ENCODE measurements around the gene PCLAF. TPM values are rescaled to one million over a fixed set of nuclear protein-coding genes. Genes with fewer than 3 reads are reported as not detected.
"Not testable (repeated sequence)": the region's sequence is repeated elsewhere in the genome, so short reads cannot be mapped to it uniquely, and the experiment has no call there.

PCLAF gene
- total RNA-seq, 1 experiment from 2014 or later = 116 TPM

- peaks cover 6% of the 10 kb centered on the region for H3K4me1 ChIP-seq (replicated peaks)
- peaks cover 3% of the 10 kb centered on the region for H3K36me3 ChIP-seq
- no peaks in the 10 kb centered on the region for H3K27me3 ChIP-seq (replicated peaks)
- H3K9me3 ChIP-seq (replicated peaks) = no peaks in the 10 kb centered on the region
- H3K27ac ChIP-seq = peak overlapping the region; percentile 21; the same call in 1 of the 2 replicates
- DNase-seq (ENCODE audit: low read depth in 1 of 2, low spot score in 2 of 2) = no peak
- H3K4me3 ChIP-seq = peak overlapping the region; percentile 59
These were observed 26.4 kb downstream of the PCLAF start for GRCh38 chr15:64354688-64355344.

- Histone ChIP-seq H3K36me3 (peaks cover 3% of the 10 kb centered on the region), H3K9me3 (replicated peaks) (no peaks in the 10 kb centered on the region), H3K27ac (no peak overlapping the region), H3K4me3 (no peak overlapping the region), H3K4me1 (replicated peaks) (peaks cover 6% of the 10 kb centered on the region), H3K27me3 (replicated peaks) (no peaks in the 10 kb centered on the region)
- no peak for DNase-seq (ENCODE audit: low read depth in 1 of 2, low spot score in 2 of 2)
These were observed 30.0 kb downstream of the PCLAF start for GRCh38 chr15:64351265-64351664.

- peaks cover 3% of the 10 kb centered on the region for H3K36me3 ChIP-seq
- no peak overlapping the region for H3K4me3 ChIP-seq
- DNase-seq (ENCODE audit: low read depth in 1 of 2, low spot score in 2 of 2) = no peak
- H3K9me3 ChIP-seq (replicated peaks) = no peaks in the 10 kb centered on the region
- no peaks in the 10 kb centered on the region for H3K27me3 ChIP-seq (replicated peaks)
- peaks cover 7% of the 10 kb centered on the region for H3K4me1 ChIP-seq (replicated peaks)
- H3K27ac ChIP-seq = no peak overlapping the region
These were observed 31.9 kb downstream of the PCLAF start for GRCh38 chr15:64349375-64349774.

- H3K36me3 ChIP-seq = peaks cover 3% of the 10 kb centered on the region; the same call in 1 of the 2 replicates
- DNase-seq (ENCODE audit: low read depth in 1 of 2, low spot score in 2 of 2) = no peak
- H3K27me3 ChIP-seq (replicated peaks) = no peaks in the 10 kb centered on the region
- H3K4me1 ChIP-seq (replicated peaks) = peaks cover 15% of the 10 kb centered on the region
- H3K27ac ChIP-seq = no peak overlapping the region
- no peaks in the 10 kb centered on the region for H3K9me3 ChIP-seq (replicated peaks)
- H3K4me3 ChIP-seq = no peak overlapping the region
These were observed 32.8 kb downstream of the PCLAF start for GRCh38 chr15:64348455-64348854.

- not testable (repeated sequence) for H3K4me3 ChIP-seq; H3K27ac ChIP-seq; H3K9me3 ChIP-seq (replicated peaks); H3K27me3 ChIP-seq (replicated peaks); H3K36me3 ChIP-seq; DNase-seq (ENCODE audit: low read depth in 1 of 2, low spot score in 2 of 2)
- peaks cover 17% of the 10 kb centered on the region for H3K4me1 ChIP-seq (replicated peaks)
These were observed 35.0 kb downstream of the PCLAF start for GRCh38 chr15:64346242-64346641.

- no peak overlapping the region for H3K27ac ChIP-seq
- no peaks in the 10 kb centered on the region for H3K9me3 ChIP-seq (replicated peaks)
- H3K36me3 ChIP-seq = peaks cover 3% of the 10 kb centered on the region; the same call in 1 of the 2 replicates
- peaks cover 17% of the 10 kb centered on the region for H3K4me1 ChIP-seq (replicated peaks)
- no peak overlapping the region for H3K4me3 ChIP-seq
- H3K27me3 ChIP-seq (replicated peaks) = no peaks in the 10 kb centered on the region
- no peak for DNase-seq (ENCODE audit: low read depth in 1 of 2, low spot score in 2 of 2)
These were observed 36.5 kb downstream of the PCLAF start for GRCh38 chr15:64344651-64345294.

GRCh38 chr15:64343841-64344240 is 37.4 kb downstream of the PCLAF start:
- no peak for DNase-seq (ENCODE audit: low read depth in 1 of 2, low spot score in 2 of 2)
- Histone ChIP-seq H3K27me3 (replicated peaks) (no peaks in the 10 kb centered on the region), H3K27ac (no peak overlapping the region), H3K36me3 (peaks cover 3% of the 10 kb centered on the region; the same call in 1 of the 2 replicates), H3K4me3 (no peak overlapping the region), H3K4me1 (replicated peaks) (peaks cover 17% of the 10 kb centered on the region), H3K9me3 (replicated peaks) (no peaks in the 10 kb centered on the region)

GRCh38 chr15:64343222-64343621 is 38.0 kb downstream of the PCLAF start:
- H3K27ac ChIP-seq = no peak overlapping the region
- H3K4me3 ChIP-seq = no peak overlapping the region
- DNase-seq (ENCODE audit: low read depth in 1 of 2, low spot score in 2 of 2) = no peak

GRCh38 chr15:64341961-64342360 is 39.3 kb downstream of the PCLAF start:
- Histone ChIP-seq H3K4me1 (replicated peaks) (peaks cover 17% of the 10 kb centered on the region), H3K36me3 (peaks cover 3% of the 10 kb centered on the region), H3K27me3 (replicated peaks) (no peaks in the 10 kb centered on the region), H3K27ac (no peak overlapping the region), H3K9me3 (replicated peaks) (no peaks in the 10 kb centered on the region), H3K4me3 (no peak overlapping the region)
- DNase-seq (ENCODE audit: low read depth in 1 of 2, low spot score in 2 of 2) = no peak

More at GRCh38 chr15:64343222-64343621, 38.0 kb downstream of the PCLAF start:
- peaks cover 3% of the 10 kb centered on the region; the same call in 1 of the 2 replicates for H3K36me3 ChIP-seq
- H3K9me3 ChIP-seq (replicated peaks) = no peaks in the 10 kb centered on the region
- peaks cover 17% of the 10 kb centered on the region for H3K4me1 ChIP-seq (replicated peaks)
- no peaks in the 10 kb centered on the region for H3K27me3 ChIP-seq (replicated peaks)

GRCh38 chr15:64340355-64340754 is 40.9 kb downstream of the PCLAF start:
- no peak overlapping the region for H3K4me3 ChIP-seq
- peaks cover 3% of the 10 kb centered on the region for H3K36me3 ChIP-seq
- H3K4me1 ChIP-seq (replicated peaks) = peaks cover 17% of the 10 kb centered on the region
- H3K27me3 ChIP-seq (replicated peaks) = no peaks in the 10 kb centered on the region
- H3K27ac ChIP-seq = no peak overlapping the region
- H3K9me3 ChIP-seq (replicated peaks) = no peaks in the 10 kb centered on the region
- no peak for DNase-seq (ENCODE audit: low read depth in 1 of 2, low spot score in 2 of 2)

- Histone ChIP-seq H3K4me1 (replicated peaks) (no peaks in the 10 kb centered on the region; the same call in 1 of the 2 replicates), H3K4me3 (no peak overlapping the region), H3K9me3 (replicated peaks) (no peaks in the 10 kb centered on the region), H3K27me3 (replicated peaks) (no peaks in the 10 kb centered on the region), H3K27ac (no peak overlapping the region), H3K36me3 (peaks cover 3% of the 10 kb centered on the region)
- no peak for DNase-seq (ENCODE audit: low read depth in 1 of 2, low spot score in 2 of 2)
These were observed 43.5 kb downstream of the PCLAF start for GRCh38 chr15:64337761-64338160.

GRCh38 chr15:64333986-64334929 is 47.0 kb downstream of the PCLAF start:
- Histone ChIP-seq H3K4me3 (no peak overlapping the region), H3K27me3 (replicated peaks) (no peaks in the 10 kb centered on the region), H3K9me3 (replicated peaks) (no peaks in the 10 kb centered on the region), H3K4me1 (replicated peaks) (no peaks in the 10 kb centered on the region), H3K36me3 (no peaks in the 10 kb centered on the region; the same call in 1 of the 2 replicates), H3K27ac (no peak overlapping the region)
- DNase-seq (ENCODE audit: low read depth in 1 of 2, low spot score in 2 of 2) = no peak

GRCh38 chr15:64333516-64333915 is 47.7 kb downstream of the PCLAF start:
- Histone ChIP-seq H3K27ac (no peak overlapping the region), H3K4me1 (replicated peaks) (no peaks in the 10 kb centered on the region), H3K4me3 (no peak overlapping the region), H3K27me3 (replicated peaks) (no peaks in the 10 kb centered on the region), H3K9me3 (replicated peaks) (no peaks in the 10 kb centered on the region), H3K36me3 (no peaks in the 10 kb centered on the region; the same call in 1 of the 2 replicates)
- DNase-seq (ENCODE audit: low read depth in 1 of 2, low spot score in 2 of 2) = no peak

Data from SJSA1 (cell line).